Endothelial cell of umbilical vein (primary cell): ENCODE data around the gene CCZ1. TPM values are rescaled to one million over a fixed set of nuclear protein-coding genes. Genes with fewer than 3 reads are reported as not detected.
"Not testable (repeated sequence)": the region's sequence is repeated elsewhere in the genome, so short reads cannot be mapped to it uniquely, and the experiment has no call there.

Experiments used
- BruUV-seq: library from RNA; stranded (reverse); fragments of 400-500 nt; replicated peaks from 2 replicates; lab custom pipeline; 2021; lab: Mats Ljungman, UMichigan
- CTCF ChIA-PET: fragments of 300-600, 350-600 bp; sonication (Branson Sonifier 250); formaldehyde crosslinking; loops from one replicate; lab custom pipeline; 2021; ENCODE audit warnings: antibody characterized with exemption, inconsistent platforms; lab: Charles Lee
- POLR2A ChIA-PET: fragments of 300-600, 350-600 bp; sonication (Branson Sonifier 250); formaldehyde crosslinking; loops from one replicate; lab custom pipeline; 2021; ENCODE audit warnings: antibody characterized with exemption, inconsistent platforms; lab: Charles Lee
- DNase-seq: peaks from one replicate; pipeline ENCODE4 v3.0.0-alpha.2; 2011; ENCODE audit warnings: low read depth, low spot score
- FAIRE-seq: peaks from 2 replicates; lab custom pipeline; 2011; peaks lifted over from hg19 to GRCh38; lab: Jason Lieb, UNC
- H2AFZ ChIP-seq: 2 replicates; pipeline ENCODE4 v1.6.0; 2012; ENCODE audit warnings: low read depth, low read length, control low read depth, inconsistent platforms
- H3K27ac ChIP-seq: 2 replicates; pipeline ENCODE4 v1.5.1; 2011; ENCODE audit warnings: low read depth, mild to moderate bottlenecking, control low read depth, low read length, moderate library complexity; ENCODE audit not compliant: insufficient read depth
- H3K27me3 ChIP-seq, 2 experiments: 2 replicates each; pipeline versions ENCODE4 v1.6.0 to v1.6.1; 2011; ENCODE audit warnings: low read length in 2 of 2, mixed read lengths in 1 of 2; ENCODE audit not compliant: control insufficient read depth in 2 of 2, insufficient read depth in 2 of 2
- H3K36me3 ChIP-seq, 2 experiments: 2 replicates in 1 of 2; 3 replicates in 1 of 2; pipeline ENCODE4 v1.5.1; 2011; ENCODE audit warnings: low read length in 2 of 2, mild to moderate bottlenecking in 1 of 2, moderate library complexity in 1 of 2; ENCODE audit not compliant: control insufficient read depth in 2 of 2, insufficient read depth in 2 of 2; ENCODE audit errors: extremely low read depth in 1 of 2
- H3K4me1 ChIP-seq: 3 replicates; pipeline ENCODE4 v1.5.1; 2011; ENCODE audit warnings: mild to moderate bottlenecking, low read length; ENCODE audit not compliant: control insufficient read depth, insufficient read depth; ENCODE audit errors: extremely low read depth
- H3K4me2 ChIP-seq: 2 replicates; pipeline ENCODE4 v1.6.1; 2011; ENCODE audit warnings: low read length, control low read depth, mixed read lengths; ENCODE audit not compliant: insufficient read depth
- H3K4me3 ChIP-seq, 3 experiments: fragments of 200-600 bp in 1 of 3; sonication (generic), shearing (Covaris generic) in 1 of 3; replicated peaks in 1 of 3; 2 replicates each; pipeline ENCODE4 v1.5.1; 2011 to 2016; ENCODE audit warnings: control low read depth in 3 of 3, low read length in 3 of 3, mild to moderate bottlenecking in 2 of 3, inconsistent platforms in 1 of 3, low read depth in 1 of 3, moderate library complexity in 1 of 3; ENCODE audit not compliant: insufficient read depth in 1 of 3
- H3K79me2 ChIP-seq: 2 replicates; pipeline ENCODE4 v1.6.0; 2012; ENCODE audit warnings: low read length, inconsistent platforms; ENCODE audit not compliant: control insufficient read depth, insufficient read depth
- H3K9ac ChIP-seq: replicated peaks from 2 replicates; pipeline ENCODE3; 2011; ENCODE audit warnings: low read length, control low read depth; ENCODE audit not compliant: insufficient read depth; ENCODE audit errors: extremely low read depth
- H3K9me1 ChIP-seq: replicated peaks from 3 replicates; pipeline ENCODE4 v1.6.0; 2011; ENCODE audit warnings: mild to moderate bottlenecking, low read length; ENCODE audit not compliant: control insufficient read depth, insufficient read depth; ENCODE audit errors: extremely low read depth
- H3K9me3 ChIP-seq: replicated peaks from 2 replicates; pipeline ENCODE4 v1.5.1; 2012; ENCODE audit warnings: low read length, inconsistent platforms; ENCODE audit not compliant: control insufficient read depth, insufficient read depth
- H4K20me1 ChIP-seq: replicated peaks from 2 replicates; pipeline ENCODE3; 2011; ENCODE audit warnings: mild to moderate bottlenecking, low read length; ENCODE audit not compliant: control insufficient read depth, insufficient read depth; ENCODE audit errors: extremely low read depth
- dilution Hi-C: fragments of 300-500 bp; cut with MboI; formaldehyde crosslinking; loops from one replicate; pipeline ENCODE4 v1.15.0; 2019; ENCODE audit warnings: low sequenced_read_pairs; ENCODE audit not compliant: extremely low pct_ligation_motif_present
- intact Hi-C: fragments of 100-400 bp; cut with micrococcal nuclease; formaldehyde crosslinking; loops from one replicate; pipeline ENCODE4 v1.10.0; 2022
- polyA plus RNA-seq, 4 experiments: library from polyadenylated mRNA; depleted of rRNA in 3 of 4; stranded (reverse) in 3 of 4; unstranded in 1 of 4; fragments of >200 nt; gene quantifications; 2 replicates each; pipeline versions ENCODE4 v1.2.1 to v1.2.3, GENCODE V29; 2011 to 2012; ENCODE audit warnings: missing spikeins in 1 of 4
- total RNA-seq: library from RNA; stranded (reverse); gene quantifications from 2 replicates; pipeline ENCODE4 v1.2.3, GENCODE V29; 2021

CCZ1 gene
- total and polyA plus RNA-seq, 2 donors (not counting 3 experiments of a cell fraction or from before 2014, with no cell fraction given) = 40.6 to 95.5 TPM

DNA sequence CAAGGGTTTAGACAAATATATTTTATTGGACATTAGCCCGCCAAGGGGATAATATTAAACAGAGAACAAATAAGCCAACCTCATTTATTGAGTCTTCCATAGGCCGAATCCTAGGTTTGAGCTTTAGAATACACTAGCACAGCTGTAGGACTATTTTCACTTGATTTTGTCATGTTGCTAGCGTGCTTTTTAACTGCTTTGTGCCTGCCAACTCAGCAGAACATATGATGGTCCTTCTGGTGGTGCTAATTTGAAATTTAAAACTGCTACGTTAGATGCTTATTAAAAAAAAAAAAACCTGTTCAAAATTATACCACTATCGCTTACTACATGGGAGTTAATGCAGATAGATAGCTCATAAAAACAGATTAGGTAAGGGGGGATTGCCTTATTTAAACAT is 14.1 kb upstream of the CCZ1 start:
- H3K4me1 ChIP-seq, H3K9ac ChIP-seq, H2AFZ ChIP-seq, H4K20me1 ChIP-seq, FAIRE-seq, H3K27ac ChIP-seq, dilution Hi-C loops, DNase-seq, H3K4me3 ChIP-seq, H3K4me2 ChIP-seq, H3K9me1 ChIP-seq, CTCF ChIA-PET, H3K9me3 ChIP-seq, H3K79me2 ChIP-seq, H3K36me3 ChIP-seq, H3K27me3 ChIP-seq, BruUV-seq, POLR2A ChIA-PET, intact Hi-C loops: not testable (repeated sequence)

DNA sequence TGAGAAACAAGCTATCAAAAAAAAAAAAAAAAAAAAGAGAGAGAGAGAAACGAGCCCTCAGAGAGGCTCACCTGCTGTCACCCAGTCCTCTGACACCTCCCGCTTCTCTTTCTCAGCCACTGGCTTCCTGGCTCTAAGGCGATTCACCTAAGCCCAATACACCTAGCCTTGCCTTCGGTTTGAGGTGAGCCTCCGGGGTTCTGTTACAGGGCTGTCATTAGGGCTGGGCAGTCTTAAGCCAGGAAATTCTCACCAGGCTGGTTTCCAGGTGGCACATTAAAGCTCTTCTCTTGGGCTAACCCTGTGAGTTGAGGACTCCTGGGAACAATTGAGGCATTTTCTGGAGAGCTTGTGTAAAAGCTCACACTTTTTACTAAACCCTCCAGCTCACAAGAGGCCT is 10.5 kb upstream of the CCZ1 start:
- BruUV-seq, H4K20me1 ChIP-seq, DNase-seq, H2AFZ ChIP-seq, dilution Hi-C loops, H3K9me1 ChIP-seq, H3K4me2 ChIP-seq, H3K27me3 ChIP-seq, H3K9ac ChIP-seq, POLR2A ChIA-PET, H3K9me3 ChIP-seq, FAIRE-seq, H3K79me2 ChIP-seq, H3K36me3 ChIP-seq, H3K27ac ChIP-seq, intact Hi-C loops, H3K4me3 ChIP-seq, H3K4me1 ChIP-seq: not testable (repeated sequence)
- CTCF ChIA-PET = interaction anchor here (0.9 kb wide), 1 partner anchor 32 kb away, joined by 3 read pairs; no protein-coding TSS in a partner anchor

DNA sequence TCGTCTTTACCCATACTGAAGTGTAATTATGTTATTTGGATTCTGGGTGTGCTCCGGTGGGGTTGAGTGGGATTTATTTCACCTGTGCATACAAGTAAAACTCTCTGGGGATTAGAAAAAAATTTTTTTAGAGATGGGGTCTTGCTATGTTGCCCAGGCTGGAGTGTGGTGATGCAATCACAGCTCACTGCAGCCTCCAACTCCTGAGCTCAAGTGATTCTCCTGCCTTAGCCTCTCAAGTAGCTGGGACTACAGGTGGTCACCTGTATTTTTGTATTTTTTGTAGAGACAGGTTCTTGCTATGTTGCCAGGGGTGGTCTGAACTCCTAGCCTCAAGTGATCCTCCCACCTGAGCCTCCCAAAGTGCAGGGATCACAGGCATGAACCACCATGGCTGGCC is 8.3 kb upstream of the CCZ1 start:
- H3K9me1 ChIP-seq, DNase-seq, H3K27ac ChIP-seq, H3K4me2 ChIP-seq, H3K4me3 ChIP-seq, H3K9ac ChIP-seq, CTCF ChIA-PET, FAIRE-seq, H3K4me1 ChIP-seq, POLR2A ChIA-PET, dilution Hi-C loops, intact Hi-C loops, H3K9me3 ChIP-seq, H3K36me3 ChIP-seq, H3K27me3 ChIP-seq, BruUV-seq, H4K20me1 ChIP-seq, H3K79me2 ChIP-seq, H2AFZ ChIP-seq: not testable (repeated sequence)
